GM12878 (cell line): ENCODE measurements around the gene ZNF653. TPM values are rescaled to one million over a fixed set of nuclear protein-coding genes. Genes with fewer than 3 reads are reported as not detected.

Source experiments
- ATAC-seq: fragments of 200-7000 bp; cut with Tn5 transposase; 3 replicates; pipeline ENCODE4 v1.9.1; 2020; ENCODE audit warnings: mild to moderate bottlenecking, moderate library complexity
- BruUV-seq: library from RNA; stranded (reverse); fragments of 400-500 nt; replicated peaks from 2 replicates; lab custom pipeline; 2021; lab: Mats Ljungman, UMichigan
- CTCF ChIA-PET: fragments of 300-600 bp; sonication (Branson Sonifier 250); formaldehyde crosslinking; extraction: SDS; loops from one replicate; lab custom pipeline; 2021; ENCODE audit warnings: inconsistent platforms; lab: Yijun Ruan, JAX
- POLR2A ChIA-PET: fragments of 350-600 bp; formaldehyde crosslinking; extraction: SDS; loops from one replicate; lab custom pipeline; 2021; ENCODE audit warnings: inconsistent platforms; lab: Charles Lee
- RAD21 ChIA-PET: fragments of 300-600 bp; sonication (Branson Sonifier 250); formaldehyde crosslinking; loops from one replicate; lab custom pipeline; 2023; ENCODE audit warnings: antibody characterized with exemption; ENCODE audit not compliant: unreplicated experiment; lab: Charles Lee
- SMC1A ChIA-PET: fragments of 300-600 bp; sonication (Branson Sonifier 250); formaldehyde crosslinking; loops from one replicate; lab custom pipeline; 2023; ENCODE audit not compliant: unreplicated experiment, uncharacterized antibody; lab: Charles Lee
- DNase-seq: peaks from one replicate; pipeline ENCODE4 v3.0.0-alpha.2; 2011; ENCODE audit warnings: low read depth, low spot score
- FAIRE-seq: peaks from 3 replicates; lab custom pipeline; 2011; peaks lifted over from hg19 to GRCh38; lab: Jason Lieb, UNC
- H2AFZ ChIP-seq: 2 replicates; pipeline ENCODE4 v1.6.0; 2011; ENCODE audit warnings: low read depth, low read length, control low read depth; ENCODE audit not compliant: control insufficient read depth
- H3K27ac ChIP-seq: 2 replicates; pipeline ENCODE4 v1.5.1; 2011; ENCODE audit warnings: control low read depth; ENCODE audit not compliant: control insufficient read depth, insufficient read depth
- H3K27me3 ChIP-seq, 2 experiments: replicated peaks in 1 of 2; 2 replicates each; pipeline versions ENCODE4 v1.6.0 to v1.6.1; 2011; ENCODE audit warnings: low read length in 1 of 2; ENCODE audit not compliant: control insufficient read depth in 2 of 2, insufficient read depth in 2 of 2
- H3K36me3 ChIP-seq, 2 experiments: 2 replicates each; pipeline ENCODE4 v1.5.1; 2011; ENCODE audit warnings: low read length in 1 of 2; ENCODE audit not compliant: control insufficient read depth in 2 of 2, insufficient read depth in 2 of 2
- H3K4me1 ChIP-seq: 2 replicates; pipeline ENCODE4 v1.6.1; 2011; ENCODE audit warnings: mild to moderate bottlenecking, low read length, moderate library complexity, mixed read lengths; ENCODE audit not compliant: control insufficient read depth, insufficient read depth
- H3K4me2 ChIP-seq: 2 replicates; pipeline ENCODE4 v1.6.0; 2011; ENCODE audit warnings: control low read depth; ENCODE audit not compliant: control insufficient read depth, insufficient read depth
- H3K4me3 ChIP-seq: fragments of 200-600 bp; sonication (generic); 2 replicates; pipeline ENCODE4 v1.5.1; 2016
- H3K79me2 ChIP-seq: 2 replicates; pipeline ENCODE4 v1.6.0; 2011; ENCODE audit warnings: low read length; ENCODE audit not compliant: control insufficient read depth, insufficient read depth
- H3K9ac ChIP-seq: 2 replicates; pipeline ENCODE4 v1.8.0; 2011; ENCODE audit warnings: low read length, control low read depth, mixed read lengths; ENCODE audit not compliant: control insufficient read depth, insufficient read depth
- H3K9me3 ChIP-seq: replicated peaks from 3 replicates; pipeline ENCODE4 v1.5.1; 2011; ENCODE audit warnings: mild to moderate bottlenecking, low read length; ENCODE audit not compliant: control insufficient read depth, insufficient read depth
- H4K20me1 ChIP-seq: 2 replicates; pipeline ENCODE4 v1.6.0; 2011; ENCODE audit not compliant: control insufficient read depth, insufficient read depth
- CHD2 ChIP-seq: IDR thresholded peaks from 2 replicates; pipeline ENCODE4 v1.6.1; 2011; ENCODE audit warnings: low read depth, low read length, improper control_type of control experiment, borderline replicate concordance
- CREM ChIP-seq: IDR thresholded peaks from 2 replicates; pipeline ENCODE4 v1.6.1; 2014; ENCODE audit warnings: antibody characterized with exemption, low read depth
- EGR1 ChIP-seq, 2 experiments: IDR thresholded peaks; 1 replicate in 1 of 2; 2 replicates in 1 of 2; pipeline ENCODE4 v1.6.1; 2011 to 2012; ENCODE audit warnings: low read depth in 2 of 2, low read length in 2 of 2, borderline replicate concordance in 1 of 2, mild to moderate bottlenecking in 1 of 2, moderate library complexity in 1 of 2
- HCFC1 ChIP-seq: fragments of 150-350 bp; IDR thresholded peaks from 2 replicates; pipeline ENCODE4 v1.6.1; 2014; ENCODE audit warnings: low read length
- HDGF ChIP-seq: fragments of 450-650 bp; IDR thresholded peaks from 2 replicates; pipeline ENCODE4 v1.6.1; 2016; ENCODE audit warnings: antibody characterized with exemption
- KAT2A ChIP-seq: conservative IDR thresholded peaks from 2 replicates; pipeline ENCODE4 v1.6.1; 2011; ENCODE audit warnings: low read depth, low read length; ENCODE audit not compliant: control insufficient read depth
- NBN ChIP-seq: fragments of 450-650 bp; IDR thresholded peaks from 2 replicates; pipeline ENCODE4 v1.6.1; 2016
- NFIC ChIP-seq: IDR thresholded peaks from 2 replicates; pipeline ENCODE4 v1.6.1; 2012; ENCODE audit warnings: low read depth, mild to moderate bottlenecking, inconsistent platforms, low read length, moderate library complexity
- NFYB ChIP-seq: IDR thresholded peaks from 2 replicates; pipeline ENCODE4 v1.6.1; 2011; ENCODE audit warnings: low read depth, mild to moderate bottlenecking, low read length, improper control_type of control experiment, moderate library complexity; ENCODE audit not compliant: insufficient read depth
- RBBP5 ChIP-seq: fragments of 200-600 bp; sonication (generic); conservative IDR thresholded peaks from 2 replicates; pipeline ENCODE4 v1.6.1; 2016
- RFX5 ChIP-seq: IDR thresholded peaks from 2 replicates; pipeline ENCODE4 v1.6.1; 2011; ENCODE audit warnings: low read depth, low read length, improper control_type of control experiment
- SP1 ChIP-seq: IDR thresholded peaks from one replicate; pipeline ENCODE4 v1.6.1; 2011; ENCODE audit warnings: low read depth, low read length
- SRF ChIP-seq, 2 experiments: IDR thresholded peaks; 2 replicates each; pipeline ENCODE4 v1.6.1; 2011; ENCODE audit warnings: low read depth in 2 of 2, low read length in 2 of 2, mild to moderate bottlenecking in 1 of 2, moderate library complexity in 1 of 2
- STAT3 ChIP-seq: IDR thresholded peaks from 2 replicates; pipeline ENCODE4 v1.6.1; 2011; ENCODE audit warnings: low read depth, low read length, improper control_type of control experiment
- TCF3 ChIP-seq: IDR thresholded peaks from 2 replicates; pipeline ENCODE4 v1.6.1; 2012; ENCODE audit warnings: low read depth, mild to moderate bottlenecking, low read length, borderline replicate concordance; ENCODE audit not compliant: insufficient read depth
- ZBED1 ChIP-seq: IDR thresholded peaks from 2 replicates; pipeline ENCODE4 v1.6.1; 2016; ENCODE audit warnings: borderline replicate concordance
- ZNF207 ChIP-seq: fragments of 450-650 bp; IDR thresholded peaks from 2 replicates; pipeline ENCODE4 v1.6.1; 2014; ENCODE audit warnings: antibody characterized with exemption, mild to moderate bottlenecking, borderline replicate concordance
- ZNF24 ChIP-seq: fragments of 450-650 bp; IDR thresholded peaks from 2 replicates; pipeline ENCODE4 v1.6.1; 2017; ENCODE audit warnings: antibody characterized with exemption, mild to moderate bottlenecking
- ZNF274 ChIP-seq: IDR thresholded peaks from one replicate; pipeline ENCODE4 v1.8.0; 2011; ENCODE audit not compliant: insufficient read length, insufficient read depth
- WGBS: methylation state at CpG from one replicate; pipeline ENCODE4 v1.1.6; 2016; ENCODE audit warnings: low lambda C conversion rate; ENCODE audit not compliant: insufficient replicate concordance, insufficient coverage; ENCODE audit errors: missing lambda C conversion rate; 5-methylcytosine and 5-hydroxymethylcytosine counted together
- in situ Hi-C: fragments of 300-500 bp; cut with MboI; formaldehyde crosslinking; loops from 9 replicates; pipeline ENCODE4 v1.14.3; 2018; ENCODE audit warnings: mixed read lengths
- intact Hi-C: fragments of 100-400 bp; cut with micrococcal nuclease; formaldehyde crosslinking; loops from one replicate; pipeline ENCODE4 v1.14.2; 2022; ENCODE audit not compliant: unreplicated experiment
- polyA plus RNA-seq, 11 experiments: library from polyadenylated mRNA; depleted of rRNA in 4 of 11; unstranded in 6 of 11; stranded (reverse) in 5 of 11; fragments of >200 nt; fragmentation: Nextera tagmentation in 4 of 11; fragmentation: Illumina TruSeq in 1 of 11; extraction: Ambion mirVana in 4 of 11; extraction: Trizol in 1 of 11; gene quantifications; 1 replicate in 1 of 11; 2 replicates in 10 of 11; pipeline versions ENCODE4 v1.2.1 to v1.2.3, GENCODE V29; 2011 to 2016; ENCODE audit warnings: inconsistent platforms in 2 of 11, missing spikeins in 2 of 11, low read depth in 1 of 11
- total RNA-seq, 4 experiments: library from RNA; depleted of rRNA in 3 of 4; stranded (reverse); fragments of >200 nt in 3 of 4; fragmentation: Illumina TruSeq in 1 of 4; extraction: Trizol in 1 of 4; gene quantifications; 2 replicates each; pipeline versions ENCODE4 v1.2.1 to v1.2.3, GENCODE V29; 2013 to 2021
- TF ChIP-seq, protein P1 (sequence below): fragments of 450-650 bp; IDR thresholded peaks from 2 replicates; pipeline ENCODE4 v1.6.1; 2016; ENCODE audit warnings: mild to moderate bottlenecking

ZNF653 gene
- total and polyA plus RNA-seq, 10 of the 15 experiments (the other 5 are each of a cell fraction or from before 2014, with no cell fraction given) = 2.2 to 13.2 (median 6.7) TPM; not detected in 2

- H3K9ac ChIP-seq = peak overlapping the region; percentile 78
- DNase-seq (peak; percentile 89), ATAC-seq (peak; percentile 96), FAIRE-seq (peak; percentile 99)
- POLR2A ChIA-PET = no interaction called here
- RAD21 ChIA-PET = no interaction called here
- H3K27me3 ChIP-seq = no peaks in the 10 kb centered on the region
- peaks cover 4% of the 10 kb centered on the region for H3K79me2 ChIP-seq
- in situ Hi-C loops = no loop called here
- CTCF ChIA-PET = no interaction called here
- intact Hi-C loops = loop anchor here (1.0 kb wide), 1 partner anchor 70 kb away; the partner anchor contains the start of genes ODAD3 and PRKCSH
- H3K4me3 ChIP-seq = peak overlapping the region; percentile 83
- TF ChIP-seq EGR1 (IDR thresholded peaks at IDR 0.05; ENCODE audit: borderline replicate concordance in 1 of 2, low read depth in 2 of 2, low read length in 2 of 2) = peak in 1 of 2 experiments; percentile 93; a peak in 2 of 3 replicates
- peak; percentile 89 for TF ChIP-seq HDGF
- 0 out of 2 replicates have a peak, but pooled peaks have one; percentile 25 for TF ChIP-seq NBN
- TF ChIP-seq NFIC = no peak
- peak; percentile 50; the same call in 1 of the 2 replicates for TF ChIP-seq RFX5
- TF ChIP-seq KAT2A = no peak
- no peak for TF ChIP-seq ZBED1
- 0 out of 2 replicates have a peak, but pooled peaks have one; percentile 22 for TF ChIP-seq CHD2
- TF ChIP-seq RBBP5 = no peak
- TF ChIP-seq ZNF207 = no peak
- no peak for TF ChIP-seq ZNF274
- 0 out of 2 replicates have a peak, but pooled peaks have one; percentile 19 for TF ChIP-seq CREM
- no peak for TF ChIP-seq ZNF24
- TF ChIP-seq SP1 = peak; percentile 84
- TF ChIP-seq, protein P1, sequence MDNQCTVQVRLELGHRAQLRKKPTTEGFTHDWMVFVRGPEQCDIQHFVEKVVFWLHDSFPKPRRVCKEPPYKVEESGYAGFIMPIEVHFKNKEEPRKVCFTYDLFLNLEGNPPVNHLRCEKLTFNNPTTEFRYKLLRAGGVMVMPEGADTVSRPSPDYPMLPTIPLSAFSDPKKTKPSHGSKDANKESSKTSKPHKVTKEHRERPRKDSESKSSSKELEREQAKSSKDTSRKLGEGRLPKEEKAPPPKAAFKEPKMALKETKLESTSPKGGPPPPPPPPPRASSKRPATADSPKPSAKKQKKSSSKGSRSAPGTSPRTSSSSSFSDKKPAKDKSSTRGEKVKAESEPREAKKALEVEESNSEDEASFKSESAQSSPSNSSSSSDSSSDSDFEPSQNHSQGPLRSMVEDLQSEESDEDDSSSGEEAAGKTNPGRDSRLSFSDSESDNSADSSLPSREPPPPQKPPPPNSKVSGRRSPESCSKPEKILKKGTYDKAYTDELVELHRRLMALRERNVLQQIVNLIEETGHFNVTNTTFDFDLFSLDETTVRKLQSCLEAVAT = no peak
- peak; percentile 58; the same call in 1 of the 2 replicates for TF ChIP-seq NFYB
- no peak for TF ChIP-seq STAT3
- TF ChIP-seq HCFC1 = peak; percentile 35; the same call in 1 of the 2 replicates
- TF ChIP-seq SRF (IDR thresholded peaks at IDR 0.05; ENCODE audit: low read depth in 2 of 2, low read length in 2 of 2) = no peak
- 0 out of 2 replicates have a peak, but pooled peaks have one; percentile 26 for TF ChIP-seq TCF3
- H3K27ac ChIP-seq = peak overlapping the region; percentile 70
- SMC1A ChIA-PET = no interaction called here
- H4K20me1 ChIP-seq = no peaks in the 10 kb centered on the region
- no TSS peak for BruUV-seq
- 1% methylated on average over 23 of the region's 33 CpGs for WGBS
- H3K4me1 ChIP-seq = no peaks in the 10 kb centered on the region
- H3K9me3 ChIP-seq = no peaks in the 10 kb centered on the region
- peak overlapping the region; percentile 71 for H2AFZ ChIP-seq
- peak overlapping the region; percentile 78 for H3K4me2 ChIP-seq
- no peaks in the 10 kb centered on the region; a peak in 1 of 4 replicates for H3K36me3 ChIP-seq
Measured at GRCh38 chr19:11505032-11505503, 571 bp downstream of the ZNF653 start.
